GM12875 (cell line): ENCODE results near the gene COL16A1.

Experiments
- H3K4me3 ChIP-seq: one replicate; pipeline ENCODE4 v1.5.1; 2011; ENCODE audit warnings: low read depth, low read length, control low read depth
- CTCF ChIP-seq: IDR thresholded peaks from 2 replicates; pipeline ENCODE4 v1.5.1; 2011; ENCODE audit warnings: low read depth, mild to moderate bottlenecking, control low read depth, inconsistent platforms, low read length, moderate library complexity, borderline replicate concordance; ENCODE audit not compliant: insufficient read depth

Gene COL16A1

GRCh38 chr1:31699341-31699891 lies 4.4 kb downstream of the COL16A1 start:
- no peak for TF ChIP-seq CTCF
- no peak overlapping the region for H3K4me3 ChIP-seq

- TF ChIP-seq CTCF: no peak
- no peak overlapping the region for H3K4me3 ChIP-seq
Observed at GRCh38 chr1:31697369-31697984, 6.3 kb downstream of the COL16A1 start.

- no peak for TF ChIP-seq CTCF
Observed at GRCh38 chr1:31696242-31696641, 7.6 kb downstream of the COL16A1 start.

GRCh38 chr1:31695327-31695726 lies 8.5 kb downstream of the COL16A1 start:
- H3K4me3 ChIP-seq: no peak overlapping the region
- no peak for TF ChIP-seq CTCF

More at GRCh38 chr1:31696242-31696641, 7.6 kb downstream of the COL16A1 start:
- no peak overlapping the region for H3K4me3 ChIP-seq

GRCh38 chr1:31694964-31695313 lies 8.9 kb downstream of the COL16A1 start:
- TF ChIP-seq CTCF: no peak
- H3K4me3 ChIP-seq: no peak overlapping the region

GRCh38 chr1:31694069-31694963 lies 9.5 kb downstream of the COL16A1 start:
- no peak for TF ChIP-seq CTCF

More at GRCh38 chr1:31694069-31694963, 9.5 kb downstream of the COL16A1 start:
- no peak overlapping the region for H3K4me3 ChIP-seq
